HG03025 (cell line): Measurements from ENCODE around the gene FAM47B.

Source experiments
- ATAC-seq: cut with Tn5 transposase; IDR thresholded peaks from one replicate; pipeline ENCODE4 v1.9.1; 2021; ENCODE audit warnings: mild to moderate bottlenecking, moderate library complexity; ENCODE audit not compliant: unreplicated experiment, low FRiP score

The FAM47B gene

DNA sequence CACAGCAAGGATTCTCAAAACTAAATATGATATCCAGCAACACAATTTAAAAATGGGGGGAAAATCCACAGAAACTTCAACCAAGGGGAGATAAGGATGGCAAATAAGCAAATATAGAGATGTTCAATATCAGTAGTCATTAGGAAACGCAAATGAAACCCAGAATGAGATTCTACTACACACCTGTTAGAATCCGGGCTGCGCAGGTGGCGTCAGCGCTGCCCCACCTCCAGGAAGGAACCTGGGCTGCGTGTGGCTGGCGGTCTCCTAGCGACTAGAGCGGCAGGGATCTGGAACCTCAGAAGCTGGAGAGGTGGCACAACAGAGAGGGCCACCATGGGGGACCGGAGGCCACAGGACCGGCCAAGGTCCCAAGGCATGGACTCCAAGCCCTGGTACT, at the start of gene FAM47B:
Gene FAM47B (plus strand): TSS at position 301 of the 400 bp plus-strand sequence. CDS start 36 bp downstream, at position 337.
- ATAC-seq: no peak

DNA sequence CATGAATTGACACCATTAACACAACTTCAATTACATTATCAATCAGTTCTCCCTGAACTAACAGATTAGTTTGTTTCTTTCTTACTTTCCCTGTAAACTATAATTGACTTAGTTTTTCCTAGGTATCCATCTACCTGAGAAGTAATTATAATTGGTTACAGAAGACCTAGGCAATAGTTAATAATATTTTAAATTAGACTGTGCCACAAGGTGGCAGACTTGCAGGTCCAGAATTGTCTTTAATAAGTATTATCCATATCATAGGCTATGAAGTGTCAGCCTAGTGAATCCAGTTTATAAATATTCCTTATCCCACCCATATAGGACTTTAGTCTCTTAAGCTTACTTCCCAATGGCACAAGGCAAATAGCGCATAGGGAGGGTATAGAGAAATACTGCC, 48.9 kb upstream of the FAM47B start:
- no peak for ATAC-seq

DNA sequence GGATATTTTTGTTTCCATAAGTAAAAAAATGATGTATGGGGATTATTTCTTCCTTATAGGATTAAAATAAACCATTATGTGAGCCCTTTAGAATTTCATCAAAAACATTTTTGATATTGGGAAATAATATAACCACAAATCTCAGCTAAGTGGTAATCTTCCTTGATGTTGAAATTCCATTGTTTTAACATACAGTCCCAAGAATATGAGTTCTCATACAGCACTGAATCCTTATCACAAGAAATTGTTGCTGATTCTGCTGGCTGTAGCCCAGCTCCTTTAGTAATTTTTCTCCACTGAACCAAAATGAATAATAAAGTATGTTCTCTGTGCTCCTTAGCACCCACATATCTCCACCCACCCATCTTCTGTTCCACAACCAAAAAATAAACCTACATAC, 41.9 kb upstream of the FAM47B start:
- ATAC-seq: no peak

DNA sequence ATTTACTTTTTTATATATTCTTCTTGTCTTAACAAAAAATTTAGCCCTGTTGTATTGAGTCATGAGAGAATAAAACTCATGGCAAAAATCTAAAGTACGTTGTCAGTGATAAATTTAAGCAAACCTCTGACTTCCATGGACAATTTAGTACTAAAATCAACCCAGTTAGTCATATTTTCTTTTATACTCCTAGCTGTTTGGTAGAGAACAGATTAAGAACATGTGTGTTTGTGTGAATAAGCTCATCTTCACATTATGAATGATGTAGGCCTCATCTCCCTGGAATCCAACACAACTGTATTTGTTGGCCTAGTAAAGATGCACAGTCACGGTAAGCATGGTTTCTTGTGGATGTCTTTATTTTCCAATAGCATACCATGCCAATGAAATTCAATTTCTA, 40.8 kb upstream of the FAM47B start:
- ATAC-seq: no peak

DNA sequence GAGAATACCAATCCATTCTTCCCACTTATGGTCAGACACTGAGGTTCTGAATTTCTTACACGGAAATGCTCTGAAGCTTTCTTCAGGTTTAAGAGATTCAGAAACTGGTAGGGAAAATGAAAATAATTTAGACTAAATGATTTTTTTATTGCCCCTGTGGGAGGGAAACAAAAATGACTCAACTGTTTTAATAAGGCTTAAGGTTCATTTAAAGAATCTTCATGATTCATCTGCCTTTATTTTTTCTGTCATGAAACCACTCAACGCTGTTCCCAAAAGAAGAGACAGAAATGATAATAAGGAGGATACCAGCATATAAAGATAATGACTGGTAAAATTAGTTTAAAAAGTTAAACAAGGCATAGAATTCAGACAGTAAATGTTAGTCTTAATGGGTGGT, 39.3 kb upstream of the FAM47B start:
- ATAC-seq: no peak

DNA sequence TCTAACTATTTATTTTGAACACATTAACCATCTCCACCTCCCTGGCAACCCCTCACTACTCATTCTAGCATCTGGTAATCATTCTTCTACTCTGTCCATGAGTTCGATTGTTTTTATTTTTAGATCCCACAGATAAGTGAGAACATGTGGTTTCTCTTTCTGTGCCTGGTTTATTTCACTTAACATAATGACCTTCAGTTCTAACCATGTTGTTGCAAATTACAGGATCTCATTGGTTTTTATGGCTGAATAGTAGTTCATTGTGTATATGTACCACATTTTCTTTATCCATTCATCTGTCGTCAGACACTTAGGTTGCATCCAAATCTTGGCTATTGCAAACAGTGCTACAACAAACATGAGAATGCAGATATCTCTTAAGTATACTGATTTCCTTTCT, 33.4 kb upstream of the FAM47B start:
- no peak for ATAC-seq

DNA sequence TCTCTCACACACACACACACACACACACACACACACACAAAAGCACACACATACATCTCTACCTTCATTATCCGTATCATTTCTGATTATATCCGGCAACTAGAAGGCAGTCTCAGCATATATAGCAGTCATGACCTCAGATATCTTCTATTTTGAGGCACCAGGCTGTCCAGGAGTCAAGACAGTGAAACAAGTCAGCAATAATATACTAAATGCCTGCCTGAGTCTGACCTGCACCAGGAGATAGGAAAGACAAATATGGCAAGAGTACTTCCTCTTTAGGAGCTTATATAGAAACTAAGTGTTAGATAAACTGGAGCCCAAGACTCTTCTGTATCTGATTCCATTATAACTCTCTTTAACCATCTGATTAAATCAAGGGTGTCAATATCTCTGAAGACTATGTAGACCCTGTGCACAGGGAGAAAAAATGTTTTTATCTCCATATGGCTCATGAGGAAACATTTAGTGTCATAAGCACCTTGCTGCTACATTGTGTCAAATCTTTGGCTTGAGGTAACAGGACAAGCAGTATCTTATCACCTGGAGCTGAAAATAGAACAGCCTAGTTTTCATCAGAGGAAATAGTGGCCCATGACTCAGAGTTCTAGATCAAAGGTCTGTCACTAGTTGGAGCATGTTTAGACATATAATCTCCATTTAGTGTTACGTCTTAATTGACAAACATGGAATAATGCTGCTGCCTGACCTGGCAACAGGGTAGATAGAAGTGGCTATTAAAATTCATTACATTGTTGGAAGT, 27.0 kb upstream of the FAM47B start:
- no peak for ATAC-seq

DNA sequence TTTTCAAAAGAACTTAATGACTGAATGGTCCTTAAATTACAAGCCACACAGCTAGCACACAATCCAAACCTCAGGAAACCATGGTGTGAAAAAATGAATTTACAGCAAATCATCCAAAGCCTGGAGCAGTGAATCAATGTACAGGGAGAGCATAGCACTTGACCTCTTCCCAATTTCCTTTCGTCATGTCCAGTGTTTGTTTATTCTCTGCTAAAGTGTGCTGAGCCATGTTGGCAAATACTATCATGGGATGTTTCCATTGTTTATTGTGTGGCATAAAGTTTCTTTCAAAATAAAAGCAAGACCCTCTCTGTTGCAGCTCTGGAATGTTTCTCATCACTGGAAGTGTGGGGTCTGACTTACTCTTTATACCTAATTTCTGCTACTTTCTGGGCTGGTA, 25.4 kb upstream of the FAM47B start:
- no peak for ATAC-seq

DNA sequence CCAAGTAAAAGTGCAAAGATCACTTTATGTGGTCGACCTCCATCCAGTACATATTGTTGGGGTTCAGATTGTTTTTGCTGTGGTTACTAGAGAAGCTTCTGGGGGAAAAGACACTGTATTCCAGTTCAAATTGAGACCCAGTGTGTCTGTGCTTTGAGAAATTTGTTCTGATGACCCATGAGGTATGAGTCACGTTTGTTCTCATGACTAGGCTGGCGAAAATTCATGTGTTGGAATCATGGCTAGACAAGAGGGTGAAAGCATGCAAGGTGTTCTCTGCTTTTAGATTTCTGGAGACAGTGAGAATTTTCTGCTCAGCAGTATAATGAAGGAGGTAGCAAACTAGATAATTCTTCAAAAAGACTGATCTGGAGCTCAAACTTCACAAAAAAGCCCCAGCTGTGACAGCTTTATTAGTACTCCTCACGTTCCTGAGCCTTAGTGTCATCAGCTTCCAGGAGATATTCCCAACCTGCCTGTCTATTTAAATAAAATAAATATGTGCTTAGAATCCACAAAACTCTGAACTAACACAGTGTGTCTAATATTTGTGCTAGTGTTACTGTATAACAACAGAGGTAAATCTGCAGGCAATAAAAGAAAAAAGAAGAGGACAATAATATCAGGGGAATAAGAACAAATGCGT, 24.4 kb upstream of the FAM47B start:
- no peak for ATAC-seq

DNA sequence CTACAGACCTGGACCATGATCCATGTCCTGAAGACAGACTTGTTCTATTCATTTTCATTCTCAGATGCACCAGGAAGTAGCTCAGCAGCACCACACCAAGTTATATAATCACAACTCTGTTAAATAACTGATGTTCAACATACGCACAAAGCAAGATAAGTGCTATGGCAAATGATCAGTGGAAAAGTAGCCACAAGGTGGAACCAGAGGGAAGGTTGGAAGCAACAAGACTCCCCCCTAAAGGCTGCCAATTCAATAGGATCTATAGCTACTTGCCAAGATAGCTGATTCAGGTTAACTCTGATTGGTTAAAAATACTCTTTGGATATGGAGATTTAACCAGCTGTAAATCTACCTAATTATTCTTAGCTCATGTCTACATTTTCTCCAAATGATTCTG, 23.7 kb upstream of the FAM47B start:
- ATAC-seq: no peak

DNA sequence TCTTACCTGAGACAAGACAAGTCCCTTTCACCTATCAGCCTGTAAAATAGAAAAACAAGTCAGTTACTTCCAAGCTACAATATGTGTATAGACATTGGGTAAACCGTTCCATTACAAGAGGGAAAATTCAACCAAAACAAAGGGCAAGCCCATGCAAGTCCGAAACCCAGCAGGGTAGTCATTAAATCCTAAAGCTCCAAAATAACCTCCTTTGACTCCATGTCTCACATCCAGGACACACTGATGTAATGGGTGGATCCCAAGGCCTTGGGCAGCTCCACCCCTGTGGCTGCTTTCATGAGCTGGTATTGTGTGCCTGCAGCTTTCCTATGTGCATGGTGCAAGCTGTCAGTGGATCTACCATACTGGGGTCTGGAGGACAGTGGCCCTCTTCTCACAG, 14.7 kb upstream of the FAM47B start:
- ATAC-seq: no peak

DNA sequence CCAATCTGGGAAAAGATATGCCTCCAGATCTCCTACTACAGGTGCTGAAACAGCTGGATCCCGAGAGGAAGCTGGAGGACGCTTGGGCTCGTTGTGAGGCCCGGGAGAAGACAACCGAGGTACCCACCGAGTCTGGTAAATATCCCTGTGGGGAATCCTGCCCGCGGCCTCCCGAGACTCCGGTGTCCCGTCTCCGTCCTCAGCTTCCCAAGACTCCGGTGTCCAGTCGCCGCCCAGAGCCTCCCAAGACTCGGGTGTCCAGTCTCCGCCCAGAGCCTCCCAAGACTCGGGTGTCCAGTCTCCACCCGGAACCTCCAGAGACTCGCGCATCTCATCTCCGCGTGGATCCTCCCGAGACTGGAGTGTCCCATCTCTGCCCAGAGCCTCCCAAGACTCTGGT, 639 bp downstream of the FAM47B start:
- no peak for ATAC-seq

DNA sequence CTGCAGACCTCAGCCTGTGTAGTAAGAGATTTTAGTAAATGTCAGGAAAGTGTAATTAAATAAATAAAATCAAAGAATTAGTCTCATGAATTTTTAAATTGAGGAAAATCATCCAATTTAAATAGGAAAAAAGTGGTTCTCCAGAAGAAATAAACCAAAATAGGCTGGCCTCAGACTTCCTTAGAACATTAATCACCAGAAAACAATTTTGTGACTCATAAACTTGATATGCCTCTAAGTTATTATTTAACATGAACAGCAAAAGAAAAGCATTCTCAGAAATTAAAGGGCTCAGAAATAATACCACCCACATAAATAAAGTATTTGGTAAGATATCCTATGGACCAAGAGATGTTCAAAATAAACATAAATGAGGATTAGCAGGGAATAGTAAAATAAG, 14.3 kb downstream of the FAM47B start:
- ATAC-seq: no peak

DNA sequence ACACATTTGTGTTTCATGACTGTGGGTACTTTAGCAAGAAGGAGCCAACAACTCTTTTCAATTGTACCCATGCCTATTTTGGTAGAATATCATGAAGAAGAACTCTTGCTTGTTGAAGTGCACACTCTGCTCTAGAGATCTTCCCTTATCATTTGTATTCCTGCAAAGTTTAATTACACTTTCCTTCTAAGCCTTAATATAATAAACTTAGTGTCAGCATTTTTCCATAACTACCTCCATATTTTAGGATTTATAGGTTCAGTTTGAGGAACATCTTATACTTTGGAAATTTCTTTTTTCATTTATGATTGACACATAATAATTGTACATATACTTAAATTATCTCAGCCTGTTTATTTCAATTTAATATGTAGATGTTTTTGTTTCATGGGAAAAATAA, 19.1 kb downstream of the FAM47B start:
- no peak for ATAC-seq

DNA sequence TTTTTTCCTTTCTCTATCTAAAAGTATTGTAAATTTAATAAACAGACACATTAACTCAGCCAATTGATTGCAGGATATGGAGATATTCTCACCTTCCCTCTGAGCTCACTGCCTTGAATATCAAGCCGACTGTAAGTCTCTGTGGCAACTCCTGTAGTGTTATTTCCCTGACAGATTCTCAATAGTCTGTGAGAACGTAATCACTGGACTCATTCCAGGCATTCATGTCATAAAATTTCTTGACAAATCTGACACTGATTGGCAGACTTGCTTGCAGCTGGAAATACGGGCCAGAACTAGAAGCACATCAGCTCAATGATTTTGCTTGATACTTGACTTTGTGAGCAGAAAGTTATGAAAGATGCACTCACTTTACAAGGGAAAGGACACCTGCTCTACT, 29.6 kb downstream of the FAM47B start:
- ATAC-seq: no peak

DNA sequence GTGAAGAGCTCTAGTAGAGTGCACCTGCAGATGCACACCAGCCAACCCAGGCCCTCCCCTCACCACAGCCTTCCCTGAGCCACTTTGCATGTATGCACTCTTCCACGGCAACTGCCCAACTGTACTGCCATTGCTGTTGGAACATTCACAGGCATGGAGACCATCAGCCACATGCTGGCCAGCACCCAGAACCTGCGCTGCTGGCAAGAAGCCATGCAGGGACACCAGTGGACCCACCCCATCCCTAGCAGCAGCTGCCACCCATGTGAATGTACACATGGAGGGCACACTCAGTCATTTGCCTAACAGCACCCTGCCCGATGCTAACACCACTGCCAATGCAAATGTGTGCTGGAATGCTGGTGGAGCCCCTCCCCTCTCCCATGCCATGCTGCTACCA, 35.6 kb downstream of the FAM47B start:
- ATAC-seq: no peak

DNA sequence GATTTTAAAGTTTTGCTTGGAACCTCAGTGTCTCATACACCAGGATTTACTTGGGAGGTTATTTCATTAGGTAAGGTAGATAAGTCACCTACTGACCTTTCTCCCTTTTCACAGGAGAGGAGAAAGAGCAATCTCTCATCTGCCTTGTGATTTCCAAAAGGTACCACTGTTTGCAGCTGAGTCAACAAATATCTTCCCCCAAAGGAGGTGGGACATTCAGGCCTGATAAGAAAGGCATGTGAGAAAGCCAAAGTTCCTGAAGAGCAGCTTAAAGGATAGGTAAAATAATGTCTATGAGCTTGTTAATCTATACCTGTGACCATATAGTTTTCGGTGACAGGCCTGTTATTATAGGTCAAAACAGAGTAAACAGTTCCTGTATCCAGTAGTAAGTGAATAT, 45.0 kb downstream of the FAM47B start:
- no peak for ATAC-seq
